Measurements from ENCODE around the gene KIF26A.

DNA sequence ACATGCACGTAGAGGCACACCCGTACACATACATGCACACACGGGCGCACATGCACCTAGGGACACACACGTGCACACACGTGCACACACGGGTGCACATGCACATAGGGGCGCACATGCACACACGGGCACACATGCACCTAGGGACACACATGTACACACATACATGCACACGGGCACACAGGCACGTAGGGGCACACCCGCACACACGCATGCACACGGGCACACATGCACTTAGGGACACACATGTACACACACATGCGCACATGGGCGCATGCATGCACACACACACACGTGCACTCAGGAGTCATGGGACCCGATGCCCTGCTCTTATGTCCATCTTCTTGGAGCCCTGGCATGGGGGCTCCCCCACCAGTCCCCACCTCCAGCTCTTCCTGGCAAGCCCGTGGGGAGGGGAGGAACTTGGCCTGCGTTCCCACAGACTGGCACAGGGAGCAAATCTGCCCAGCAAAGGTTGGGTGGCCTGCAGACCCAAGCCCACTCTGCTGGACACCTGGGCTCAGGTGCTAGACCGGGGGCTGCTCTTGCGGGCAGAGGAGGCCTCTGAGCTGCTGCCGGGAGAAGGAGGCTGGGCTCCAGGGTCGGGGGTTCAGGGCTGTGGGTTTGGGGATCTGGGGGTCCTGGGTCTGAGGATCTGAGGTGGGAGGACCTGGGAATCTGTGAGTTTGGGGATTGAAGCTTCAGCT lies 51.4 kb downstream of the KIF26A start:
- TF ChIP-seq POLR2A (IDR thresholded peaks at IDR 0.05): no peak
- TF ChIP-seq, protein P1, sequence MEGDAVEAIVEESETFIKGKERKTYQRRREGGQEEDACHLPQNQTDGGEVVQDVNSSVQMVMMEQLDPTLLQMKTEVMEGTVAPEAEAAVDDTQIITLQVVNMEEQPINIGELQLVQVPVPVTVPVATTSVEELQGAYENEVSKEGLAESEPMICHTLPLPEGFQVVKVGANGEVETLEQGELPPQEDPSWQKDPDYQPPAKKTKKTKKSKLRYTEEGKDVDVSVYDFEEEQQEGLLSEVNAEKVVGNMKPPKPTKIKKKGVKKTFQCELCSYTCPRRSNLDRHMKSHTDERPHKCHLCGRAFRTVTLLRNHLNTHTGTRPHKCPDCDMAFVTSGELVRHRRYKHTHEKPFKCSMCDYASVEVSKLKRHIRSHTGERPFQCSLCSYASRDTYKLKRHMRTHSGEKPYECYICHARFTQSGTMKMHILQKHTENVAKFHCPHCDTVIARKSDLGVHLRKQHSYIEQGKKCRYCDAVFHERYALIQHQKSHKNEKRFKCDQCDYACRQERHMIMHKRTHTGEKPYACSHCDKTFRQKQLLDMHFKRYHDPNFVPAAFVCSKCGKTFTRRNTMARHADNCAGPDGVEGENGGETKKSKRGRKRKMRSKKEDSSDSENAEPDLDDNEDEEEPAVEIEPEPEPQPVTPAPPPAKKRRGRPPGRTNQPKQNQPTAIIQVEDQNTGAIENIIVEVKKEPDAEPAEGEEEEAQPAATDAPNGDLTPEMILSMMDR (IDR thresholded peaks at IDR 0.05): no peak
- no peak for TF ChIP-seq EP300 (IDR thresholded peaks at IDR 0.05)
- no peak for TF ChIP-seq POLR2AphosphoS5 (IDR thresholded peaks at IDR 0.05)
